ACHN (cell line): Measurements from ENCODE around the gene PCSK5.

Experiments
- DNase-seq: peaks from one replicate; pipeline ENCODE4 v3.0.0-alpha.2; 2015
- in situ Hi-C: cut with HindIII; loops from 2 replicates; pipeline ENCODE4 v1.10.0; 2017; ENCODE audit warnings: low sequenced_read_pairs, low pct_ligation_motif_present, low pct_unique_long_range_greater_than_20kb

Gene PCSK5

GRCh38 chr9:75990576-75991304, 100.3 kb downstream of the PCSK5 start:
- in situ Hi-C loops: no loop called here
- no peak for DNase-seq

- in situ Hi-C loops: no loop called here
- no peak for DNase-seq
Measured at GRCh38 chr9:75992482-75993206, 102.2 kb downstream of the PCSK5 start.

GRCh38 chr9:75993434-75993833, 103.0 kb downstream of the PCSK5 start:
- DNase-seq: no peak
- in situ Hi-C loops: no loop called here

- DNase-seq: no peak
- in situ Hi-C loops: no loop called here
Measured at GRCh38 chr9:75995066-75995465, 104.6 kb downstream of the PCSK5 start.

GRCh38 chr9:75996726-75997125, 106.3 kb downstream of the PCSK5 start:
- in situ Hi-C loops: no loop called here
- DNase-seq: no peak

GRCh38 chr9:75997206-75997605, 106.7 kb downstream of the PCSK5 start:
- in situ Hi-C loops: no loop called here
- DNase-seq: no peak

GRCh38 chr9:75998096-75998780, 107.8 kb downstream of the PCSK5 start:
- in situ Hi-C loops: no loop called here

GRCh38 chr9:76001459-76001858, 111.0 kb downstream of the PCSK5 start:
- in situ Hi-C loops: no loop called here
- DNase-seq: no peak

More at GRCh38 chr9:75998096-75998780, 107.8 kb downstream of the PCSK5 start:
- DNase-seq: no peak

- in situ Hi-C loops: no loop called here
Measured at GRCh38 chr9:76003041-76003440, 112.6 kb downstream of the PCSK5 start.

GRCh38 chr9:76004526-76004925, 114.1 kb downstream of the PCSK5 start:
- no peak for DNase-seq
- in situ Hi-C loops: no loop called here

More at GRCh38 chr9:76003041-76003440, 112.6 kb downstream of the PCSK5 start:
- no peak for DNase-seq

- in situ Hi-C loops: no loop called here
- no peak for DNase-seq
Measured at GRCh38 chr9:76007935-76008334, 117.5 kb downstream of the PCSK5 start.

- in situ Hi-C loops: no loop called here
- DNase-seq: no peak
Measured at GRCh38 chr9:76013809-76014208, 123.3 kb downstream of the PCSK5 start.

- no peak for DNase-seq
- in situ Hi-C loops: no loop called here
Measured at GRCh38 chr9:76018235-76018634, 127.8 kb downstream of the PCSK5 start.

- no peak for DNase-seq
- in situ Hi-C loops: no loop called here
Measured at GRCh38 chr9:76018761-76019160, 128.3 kb downstream of the PCSK5 start.

- in situ Hi-C loops: no loop called here
- no peak for DNase-seq
Measured at GRCh38 chr9:76020652-76021051, 130.2 kb downstream of the PCSK5 start.

GRCh38 chr9:76022317-76022716, 131.8 kb downstream of the PCSK5 start:
- no peak for DNase-seq
- in situ Hi-C loops: no loop called here

- in situ Hi-C loops: no loop called here
- DNase-seq: no peak
Measured at GRCh38 chr9:76023715-76024195, 133.3 kb downstream of the PCSK5 start.

GRCh38 chr9:76025286-76025685, 134.8 kb downstream of the PCSK5 start:
- in situ Hi-C loops: no loop called here
- no peak for DNase-seq

GRCh38 chr9:76026796-76027195, 136.3 kb downstream of the PCSK5 start:
- in situ Hi-C loops: no loop called here

More at GRCh38 chr9:76026796-76027195, 136.3 kb downstream of the PCSK5 start:
- DNase-seq: no peak
